HEK293 (cell line): Measurements from ENCODE around the gene PGAP6.
A peak's percentile ranks its signal among the peaks of the same experiment; 100 is the strongest.
"Not testable (repeated sequence)": the region's sequence is repeated elsewhere in the genome, so short reads cannot be mapped to it uniquely, and the experiment has no call there.

Source experiments
- CTCF ChIA-PET: fragments of 350-600 bp; formaldehyde crosslinking; extraction: SDS; loops from one replicate; lab custom pipeline; 2021; ENCODE audit warnings: antibody characterized with exemption; lab: Yijun Ruan, JAX
- POLR2A ChIA-PET: fragments of 300-600 bp; formaldehyde crosslinking; extraction: SDS; loops from one replicate; lab custom pipeline; 2020; ENCODE audit warnings: antibody characterized with exemption, inconsistent platforms; lab: Yijun Ruan, JAX
- H3K27ac ChIP-seq: fragments of 200-500 bp; sonication (Bioruptor generic); 2 replicates; pipeline ENCODE4 v1.5.1; 2014; ENCODE audit warnings: low read depth, low read length, control low read depth, inconsistent platforms; ENCODE audit errors: extremely low read depth
- H3K36me3 ChIP-seq, 2 experiments: fragments of 200-500 bp in 1 of 2; sonication (Bioruptor generic) in 1 of 2; 1 replicate in 1 of 2; 2 replicates in 1 of 2; pipeline ENCODE4 v1.5.1; 2014 to 2017; ENCODE audit warnings: inconsistent platforms in 2 of 2, low read length in 2 of 2; ENCODE audit not compliant: control insufficient read depth in 2 of 2, insufficient read depth in 1 of 2
- H3K4me1 ChIP-seq: fragments of 200-500 bp; sonication (Bioruptor generic); 2 replicates; pipeline ENCODE4 v1.5.1; 2014; ENCODE audit warnings: mild to moderate bottlenecking, low read length, inconsistent platforms; ENCODE audit not compliant: control insufficient read depth, insufficient read depth
- H3K4me3 ChIP-seq: 2 replicates; pipeline ENCODE4 v1.5.1; 2011; ENCODE audit warnings: low read depth, mild to moderate bottlenecking, control low read depth, low read length, moderate library complexity
- H3K9me3 ChIP-seq: fragments of 200-500 bp; sonication (Bioruptor generic); 2 replicates; pipeline ENCODE4 v1.5.1; 2014; ENCODE audit warnings: low read depth, low read length, inconsistent platforms; ENCODE audit not compliant: control insufficient read depth, insufficient read depth
- BCL11B ChIP-seq: fragments of 450-650 bp; formaldehyde crosslinking; IDR thresholded peaks from 2 replicates; pipeline ENCODE4 v1.5.1; 2016; ENCODE audit warnings: low read depth, missing biosample characterization, missing genetic modification characterization
- EGR2 ChIP-seq: fragments of 450-650 bp; formaldehyde crosslinking; IDR thresholded peaks from 2 replicates; pipeline ENCODE4 v1.5.1; 2016; ENCODE audit warnings: low read depth, missing biosample characterization, missing genetic modification characterization
- GLIS1 ChIP-seq: fragments of 450-650 bp; formaldehyde crosslinking; IDR thresholded peaks from 2 replicates; pipeline ENCODE4 v1.5.1; 2016; ENCODE audit warnings: missing biosample characterization, missing genetic modification characterization
- KLF1 ChIP-seq: fragments of 450-650 bp; formaldehyde crosslinking; IDR thresholded peaks from 2 replicates; pipeline ENCODE4 v1.5.1; 2016; ENCODE audit warnings: missing biosample characterization, missing genetic modification characterization
- MYNN ChIP-seq: fragments of 450-650 bp; formaldehyde crosslinking; IDR thresholded peaks from 2 replicates; pipeline ENCODE4 v1.5.1; 2016; ENCODE audit warnings: missing biosample characterization, missing genetic modification characterization, borderline replicate concordance
- OVOL3 ChIP-seq: fragments of 450-650 bp; formaldehyde crosslinking; IDR thresholded peaks from 2 replicates; pipeline ENCODE4 v1.5.1; 2016; ENCODE audit warnings: missing biosample characterization, missing genetic modification characterization
- PRDM6 ChIP-seq: fragments of 450-650 bp; formaldehyde crosslinking; IDR thresholded peaks from 2 replicates; pipeline ENCODE4 v1.5.1; 2017; ENCODE audit warnings: missing biosample characterization, missing genetic modification characterization
- SP2 ChIP-seq: fragments of 450-650 bp; formaldehyde crosslinking; IDR thresholded peaks from 2 replicates; pipeline ENCODE4 v1.5.1; 2016; ENCODE audit warnings: missing biosample characterization, missing genetic modification characterization
- TCF7L2 ChIP-seq: IDR thresholded peaks from 2 replicates; pipeline ENCODE4 v1.6.1; 2011; ENCODE audit warnings: low read depth, mild to moderate bottlenecking, inconsistent platforms, low read length, moderate library complexity, borderline replicate concordance
- ZFHX2 ChIP-seq: fragments of 450-650 bp; formaldehyde crosslinking; conservative IDR thresholded peaks from 2 replicates; pipeline ENCODE4 v1.5.1; 2016; ENCODE audit warnings: missing biosample characterization, missing genetic modification characterization
- ZNF248 ChIP-seq: fragments of 450-650 bp; formaldehyde crosslinking; IDR thresholded peaks from 2 replicates; pipeline ENCODE4 v1.5.1; 2017; ENCODE audit warnings: missing biosample characterization, missing genetic modification characterization
- ZNF324 ChIP-seq: fragments of 450-650 bp; formaldehyde crosslinking; IDR thresholded peaks from 2 replicates; pipeline ENCODE4 v1.5.1; 2016; ENCODE audit warnings: missing biosample characterization, missing genetic modification characterization
- ZNF600 ChIP-seq: fragments of 450-650 bp; formaldehyde crosslinking; IDR thresholded peaks from 2 replicates; pipeline ENCODE4 v1.5.1; 2016; ENCODE audit warnings: missing biosample characterization, missing genetic modification characterization
- ZNF610 ChIP-seq: fragments of 450-650 bp; formaldehyde crosslinking; IDR thresholded peaks from 2 replicates; pipeline ENCODE4 v1.5.1; 2016; ENCODE audit warnings: missing biosample characterization, missing genetic modification characterization, borderline replicate concordance
- ZNF658 ChIP-seq: fragments of 450-650 bp; formaldehyde crosslinking; IDR thresholded peaks from 2 replicates; pipeline ENCODE4; 2016; ENCODE audit warnings: missing biosample characterization, missing genetic modification characterization
- TF ChIP-seq, protein P1 (sequence below): fragments of 450-650 bp; formaldehyde crosslinking; conservative IDR thresholded peaks from 2 replicates; pipeline ENCODE4 v1.5.1; 2016; ENCODE audit warnings: low read depth, missing biosample characterization, missing genetic modification characterization
- TF ChIP-seq, protein P2 (sequence below): fragments of 450-650 bp; formaldehyde crosslinking; IDR thresholded peaks from 2 replicates; pipeline ENCODE4 v1.5.1; 2016; ENCODE audit warnings: missing biosample characterization, missing genetic modification characterization

Gene PGAP6

DNA sequence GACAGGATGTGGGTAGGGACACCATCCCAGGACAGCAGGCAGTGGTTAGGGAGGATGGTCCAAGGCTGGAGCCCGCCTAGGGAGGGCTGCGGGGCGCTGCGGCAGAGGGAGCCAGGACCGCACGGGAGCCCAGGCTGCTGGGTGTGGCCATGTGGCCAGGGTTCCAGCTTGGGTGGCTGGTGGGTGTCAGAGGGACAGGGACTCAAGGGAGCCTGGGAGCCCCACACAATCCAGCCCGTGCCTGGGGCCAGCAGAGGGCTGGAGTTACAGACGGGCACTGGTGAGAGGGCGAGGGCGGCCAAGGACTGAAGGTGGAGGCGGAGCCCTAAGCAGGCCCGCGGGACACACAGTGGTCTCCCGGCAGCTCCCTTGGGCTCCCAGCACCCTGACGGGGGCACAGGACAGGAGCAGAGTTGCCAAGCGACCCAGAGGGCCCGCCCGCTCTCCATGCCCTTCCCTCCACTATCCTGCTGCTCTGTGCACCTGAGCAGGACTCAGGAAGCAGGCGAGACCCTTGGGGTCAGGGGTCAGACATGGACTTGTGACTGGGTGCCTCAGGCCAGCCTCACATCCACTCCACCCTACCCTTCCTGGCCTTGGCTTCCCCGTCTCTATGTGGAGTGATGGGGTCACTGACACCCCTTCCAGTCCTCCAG, 18.5 kb downstream of the PGAP6 start:
- Histone ChIP-seq H3K36me3 (peaks cover 6 to 23% of the 10 kb centered on the region in 2 experiments; a peak in 2 of 3 replicates), H3K4me1 (no peaks in the 10 kb centered on the region; the same call in 1 of the 2 replicates), H3K4me3 (no peak overlapping the region), H3K27ac (no peak overlapping the region), H3K9me3 (no peaks in the 10 kb centered on the region)
- ChIA-PET POLR2A (interaction anchor here (0.6 kb wide), 1 partner anchor 121 kb away, joined by 3 read pairs; no protein-coding TSS in a partner anchor), CTCF (interaction anchor here (0.6 to 5.9 kb wide), 9 partner anchors 14 to 298 kb away, joined by 3 to 70 read pairs (median 14); no protein-coding TSS in a partner anchor)
- TF ChIP-seq, protein P1, sequence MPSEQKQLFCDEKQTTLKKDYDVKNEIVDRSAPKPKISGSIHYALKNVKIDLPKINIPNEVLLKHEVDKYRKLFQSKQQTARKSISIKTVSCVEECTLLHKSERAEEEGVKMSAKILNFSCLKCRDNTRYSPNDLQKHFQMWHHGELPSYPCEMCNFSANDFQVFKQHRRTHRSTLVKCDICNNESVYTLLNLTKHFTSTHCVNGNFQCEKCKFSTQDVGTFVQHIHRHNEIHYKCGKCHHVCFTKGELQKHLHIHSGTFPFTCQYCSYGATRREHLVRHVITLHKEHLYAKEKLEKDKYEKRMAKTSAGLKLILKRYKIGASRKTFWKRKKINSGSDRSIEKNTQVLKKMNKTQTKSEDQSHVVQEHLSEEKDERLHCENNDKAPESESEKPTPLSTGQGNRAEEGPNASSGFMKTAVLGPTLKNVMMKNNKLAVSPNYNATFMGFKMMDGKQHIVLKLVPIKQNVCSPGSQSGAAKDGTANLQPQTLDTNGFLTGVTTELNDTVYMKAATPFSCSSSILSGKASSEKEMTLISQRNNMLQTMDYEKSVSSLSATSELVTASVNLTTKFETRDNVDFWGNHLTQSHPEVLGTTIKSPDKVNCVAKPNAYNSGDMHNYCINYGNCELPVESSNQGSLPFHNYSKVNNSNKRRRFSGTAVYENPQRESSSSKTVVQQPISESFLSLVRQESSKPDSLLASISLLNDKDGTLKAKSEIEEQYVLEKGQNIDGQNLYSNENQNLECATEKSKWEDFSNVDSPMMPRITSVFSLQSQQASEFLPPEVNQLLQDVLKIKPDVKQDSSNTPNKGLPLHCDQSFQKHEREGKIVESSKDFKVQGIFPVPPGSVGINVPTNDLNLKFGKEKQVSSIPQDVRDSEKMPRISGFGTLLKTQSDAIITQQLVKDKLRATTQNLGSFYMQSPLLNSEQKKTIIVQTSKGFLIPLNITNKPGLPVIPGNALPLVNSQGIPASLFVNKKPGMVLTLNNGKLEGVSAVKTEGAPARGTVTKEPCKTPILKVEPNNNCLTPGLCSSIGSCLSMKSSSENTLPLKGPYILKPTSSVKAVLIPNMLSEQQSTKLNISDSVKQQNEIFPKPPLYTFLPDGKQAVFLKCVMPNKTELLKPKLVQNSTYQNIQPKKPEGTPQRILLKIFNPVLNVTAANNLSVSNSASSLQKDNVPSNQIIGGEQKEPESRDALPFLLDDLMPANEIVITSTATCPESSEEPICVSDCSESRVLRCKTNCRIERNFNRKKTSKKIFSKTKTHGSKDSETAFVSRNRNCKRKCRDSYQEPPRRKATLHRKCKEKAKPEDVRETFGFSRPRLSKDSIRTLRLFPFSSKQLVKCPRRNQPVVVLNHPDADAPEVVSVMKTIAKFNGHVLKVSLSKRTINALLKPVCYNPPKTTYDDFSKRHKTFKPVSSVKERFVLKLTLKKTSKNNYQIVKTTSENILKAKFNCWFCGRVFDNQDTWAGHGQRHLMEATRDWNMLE (tag by site-specific recombination), result no peak
- TF ChIP-seq ZNF600 (tag by site-specific recombination) (peak; percentile 62; the same call in 1 of the 2 replicates), GLIS1 (tag by site-specific recombination) (no peak), ZNF610 (tag by site-specific recombination) (no peak), ZFHX2 (tag by site-specific recombination) (peak; percentile 41), ZNF248 (no peak), PRDM6 (tag by site-specific recombination) (no peak), EGR2 (tag by site-specific recombination) (peak; percentile 52), BCL11B (tag by site-specific recombination) (peak; percentile 77; the same call in 1 of the 2 replicates), OVOL3 (tag by site-specific recombination) (no peak), KLF1 (tag by site-specific recombination) (peak; percentile 29; the same call in 1 of the 2 replicates), ZNF324 (tag by site-specific recombination) (no peak), SP2 (peak; percentile 13; the same call in 1 of the 2 replicates), ZNF658 (tag by site-specific recombination) (no peak), MYNN (tag by site-specific recombination) (no peak), TCF7L2 (no peak)
- TF ChIP-seq, protein P2, sequence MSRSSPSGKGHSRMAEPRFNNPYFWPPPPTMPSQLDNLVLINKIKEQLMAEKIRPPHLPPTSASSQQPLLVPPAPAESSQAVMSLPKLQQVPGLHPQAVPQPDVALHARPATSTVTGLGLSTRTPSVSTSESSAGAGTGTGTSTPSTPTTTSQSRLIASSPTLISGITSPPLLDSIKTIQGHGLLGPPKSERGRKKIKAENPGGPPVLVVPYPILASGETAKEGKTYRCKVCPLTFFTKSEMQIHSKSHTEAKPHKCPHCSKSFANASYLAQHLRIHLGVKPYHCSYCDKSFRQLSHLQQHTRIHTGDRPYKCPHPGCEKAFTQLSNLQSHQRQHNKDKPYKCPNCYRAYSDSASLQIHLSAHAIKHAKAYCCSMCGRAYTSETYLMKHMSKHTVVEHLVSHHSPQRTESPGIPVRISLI, result no peak

DNA sequence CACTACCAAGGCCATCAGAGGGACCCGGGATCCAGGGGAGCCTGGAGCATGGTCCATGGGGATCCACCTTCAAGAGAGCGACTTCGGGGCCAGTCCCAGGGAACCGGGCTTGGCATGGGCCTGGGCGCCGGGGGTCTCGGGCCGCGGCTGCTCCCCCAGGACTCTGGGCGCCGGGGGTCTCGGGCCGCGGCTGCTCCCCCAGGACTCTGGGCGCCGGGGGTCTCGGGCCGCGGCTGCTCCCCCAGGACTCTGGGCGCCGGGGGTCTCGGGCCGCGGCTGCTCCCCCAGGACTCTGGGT, 19.1 kb downstream of the PGAP6 start:
- not testable (repeated sequence) for H3K9me3 ChIP-seq, H3K27ac ChIP-seq, H3K4me1 ChIP-seq, H3K4me3 ChIP-seq
- ChIA-PET CTCF (interaction anchor here (0.5 to 5.9 kb wide), 30 partner anchors 8 to 300 kb away, joined by 3 to 70 read pairs (median 4); partner anchors contain the start of genes AXIN1, MRPL28 and RHBDF1), POLR2A (interaction anchor here (0.6 to 1.1 kb wide), 4 partner anchors 10 to 268 kb away, joined by 3 to 5 read pairs (median 3); partner anchors contain the start of gene AXIN1)
- H3K36me3 ChIP-seq, result peaks cover 6 to 17% of the 10 kb centered on the region in 2 experiments; a peak in 2 of 3 replicates
